SK-N-SH (cell line): ENCODE results near the gene NPRL2. TPM values are rescaled to one million over a fixed set of nuclear protein-coding genes. Genes with fewer than 3 reads are reported as not detected.

Source experiments
- CTCF ChIA-PET: fragments of 300-600, 350-600 bp; formaldehyde crosslinking; extraction: SDS; loops from one replicate; lab custom pipeline; 2021; lab: Yijun Ruan, JAX
- POLR2A ChIA-PET: fragments of 350-600 bp; sonication (Branson Sonifier 250); formaldehyde crosslinking; extraction: SDS; loops from one replicate; lab custom pipeline; 2020; ENCODE audit warnings: antibody characterized with exemption, inconsistent platforms; lab: Yijun Ruan, JAX
- DNase-seq: peaks from one replicate; pipeline ENCODE4 v3.0.0; 2012
- H2AFZ ChIP-seq: fragments of 200-600 bp; sonication (generic); 2 replicates; pipeline ENCODE4 v1.8.1; 2016; ENCODE audit warnings: antibody characterized with exemption, mild to moderate bottlenecking, low read depth
- H3F3A ChIP-seq: fragments of 200-600 bp; sonication (generic); replicated peaks from 2 replicates; pipeline ENCODE3; 2016; ENCODE audit warnings: antibody characterized with exemption, mild to moderate bottlenecking; ENCODE audit not compliant: insufficient read depth
- H3K27ac ChIP-seq, 2 experiments: fragments of 200-500 bp in 1 of 2; fragments of 200-600 bp in 1 of 2; sonication (Bioruptor generic) in 1 of 2; sonication (generic), shearing (Covaris generic) in 1 of 2; 2 replicates each; pipeline versions ENCODE4 v1.5.1 to v1.6.1; 2014 to 2016; ENCODE audit warnings: low read depth in 2 of 2, inconsistent platforms in 1 of 2, low read length in 1 of 2, mild to moderate bottlenecking in 1 of 2, mixed read lengths in 1 of 2
- H3K27me3 ChIP-seq: fragments of 200-600 bp; sonication (generic), shearing (Covaris generic); 2 replicates; pipeline ENCODE4 v1.6.1; 2016; ENCODE audit warnings: mixed run types; ENCODE audit not compliant: insufficient read depth
- H3K36me3 ChIP-seq, 2 experiments: fragments of 200-500 bp in 1 of 2; fragments of 200-600 bp in 1 of 2; sonication (Bioruptor generic) in 1 of 2; sonication (generic) in 1 of 2; replicated peaks in 1 of 2; 2 replicates each; pipeline versions ENCODE3 to v1.5.1; 2014 to 2016; ENCODE audit warnings: low read length in 1 of 2, mild to moderate bottlenecking in 1 of 2; ENCODE audit not compliant: insufficient read depth in 2 of 2, control insufficient read depth in 1 of 2
- H3K4me1 ChIP-seq, 2 experiments: fragments of 200-500 bp in 1 of 2; fragments of 200-600 bp in 1 of 2; sonication (Bioruptor generic) in 1 of 2; sonication (generic), shearing (Covaris generic) in 1 of 2; 2 replicates each; pipeline versions ENCODE4 v1.5.1 to v1.6.1; 2014 to 2016; ENCODE audit warnings: low read depth in 1 of 2, low read length in 1 of 2, mixed run types in 1 of 2; ENCODE audit not compliant: insufficient read depth in 2 of 2, control insufficient read depth in 1 of 2
- H3K4me2 ChIP-seq: fragments of 200-600 bp; sonication (generic), shearing (Covaris generic); 2 replicates; pipeline ENCODE4 v1.6.1; 2017; ENCODE audit warnings: mixed run types
- H3K4me3 ChIP-seq, 2 experiments: fragments of 200-500 bp in 1 of 2; fragments of 200-600 bp in 1 of 2; sonication (Bioruptor generic) in 1 of 2; sonication (generic), shearing (Covaris generic) in 1 of 2; 2 replicates each; pipeline versions ENCODE4 v1.5.1 to v1.8.1; 2014 to 2016; ENCODE audit warnings: low read depth in 2 of 2, inconsistent platforms in 1 of 2, low read length in 1 of 2, mild to moderate bottlenecking in 1 of 2, mixed read lengths in 1 of 2, moderate library complexity in 1 of 2
- H3K79me2 ChIP-seq: fragments of 200-600 bp; sonication (generic); 2 replicates; pipeline ENCODE4 v1.8.1; 2017; ENCODE audit warnings: mild to moderate bottlenecking; ENCODE audit not compliant: insufficient read depth
- H3K9ac ChIP-seq: fragments of 200-600 bp; sonication (generic); 2 replicates; pipeline ENCODE4 v1.6.1; 2017; ENCODE audit warnings: mixed run types
- H3K9me2 ChIP-seq: fragments of 200-600 bp; sonication (generic); 2 replicates; pipeline ENCODE4 v1.6.1; 2017; ENCODE audit warnings: mixed run types
- H3K9me3 ChIP-seq: fragments of 200-600 bp; sonication (generic); 2 replicates; pipeline ENCODE4 v1.6.1; 2017; ENCODE audit warnings: mixed run types, mild to moderate bottlenecking, moderate library complexity
- H4K20me1 ChIP-seq: fragments of 200-600 bp; sonication (generic); 2 replicates; pipeline ENCODE4 v1.6.1; 2017; ENCODE audit warnings: mild to moderate bottlenecking, mixed run types; ENCODE audit not compliant: insufficient read depth
- CHD2 ChIP-seq: fragments of 150-350 bp; IDR thresholded peaks from 2 replicates; pipeline ENCODE4 v1.6.1; 2018; ENCODE audit warnings: low read length; ENCODE audit not compliant: partially characterized antibody
- EZH2phosphoT487 ChIP-seq: fragments of 200-600 bp; sonication (generic); IDR thresholded peaks from 2 replicates; pipeline ENCODE4 v1.6.1; 2017; ENCODE audit warnings: low read depth, mixed run types, mild to moderate bottlenecking, antibody characterized with exemption, moderate library complexity, borderline replicate concordance
- FOSL2 ChIP-seq: IDR thresholded peaks from 2 replicates; pipeline ENCODE4 v1.4.0; 2012; ENCODE audit warnings: low read depth, mild to moderate bottlenecking, moderate library complexity, borderline replicate concordance
- FOXM1 ChIP-seq: IDR thresholded peaks from 2 replicates; pipeline ENCODE4 v1.4.0; 2012; ENCODE audit warnings: low read depth, mild to moderate bottlenecking
- GATA2 ChIP-seq: sonication (generic); formaldehyde crosslinking; IDR thresholded peaks from 2 replicates; pipeline ENCODE4 v1.5.0; 2020; ENCODE audit warnings: mild to moderate bottlenecking, missing genetic modification reagents
- JUND ChIP-seq: IDR thresholded peaks from 2 replicates; pipeline ENCODE4 v1.4.0; 2012
- MEF2A ChIP-seq: IDR thresholded peaks from 2 replicates; pipeline ENCODE4 v1.4.0; 2012; ENCODE audit warnings: low read depth, borderline replicate concordance
- NRF1 ChIP-seq: IDR thresholded peaks from 2 replicates; pipeline ENCODE4 v1.6.1; 2012; ENCODE audit warnings: low read depth, mild to moderate bottlenecking, low read length
- RCOR1 ChIP-seq: fragments of 150-350 bp; IDR thresholded peaks from 2 replicates; pipeline ENCODE4 v1.6.1; 2017; ENCODE audit warnings: antibody characterized with exemption, low read length
- RFX5 ChIP-seq: IDR thresholded peaks from 2 replicates; pipeline ENCODE4 v1.6.1; 2012; ENCODE audit warnings: mild to moderate bottlenecking, improper control_type of control experiment, low read length
- RXRA ChIP-seq: IDR thresholded peaks from 2 replicates; pipeline ENCODE4 v1.4.0; 2012; ENCODE audit warnings: low read depth, mild to moderate bottlenecking, borderline replicate concordance
- SIN3A ChIP-seq: IDR thresholded peaks from 2 replicates; pipeline ENCODE4 v1.6.1; 2012; ENCODE audit warnings: low read depth, mild to moderate bottlenecking, low read length, moderate library complexity, borderline replicate concordance
- TAF1 ChIP-seq: IDR thresholded peaks from 2 replicates; pipeline ENCODE4 v1.6.1; 2012; ENCODE audit warnings: low read depth, mild to moderate bottlenecking, low read length, moderate library complexity, borderline replicate concordance
- TCF12 ChIP-seq: IDR thresholded peaks from 2 replicates; pipeline ENCODE4 v1.4.0; 2012
- WGBS: methylation state at CpG from one replicate; pipeline ENCODE4 v1.1.6; 2017; ENCODE audit warnings: low lambda C conversion rate; 5-methylcytosine and 5-hydroxymethylcytosine counted together
- polyA plus RNA-seq, 3 experiments: library from polyadenylated mRNA; depleted of rRNA; stranded (reverse); fragments of >200 nt; gene quantifications; 2 replicates each; pipeline ENCODE4 v1.2.3, GENCODE V29; 2012
- TF ChIP-seq, protein P1 (sequence below): IDR thresholded peaks from 2 replicates; pipeline ENCODE4 v1.4.0; 2012; ENCODE audit warnings: low read depth, borderline replicate concordance
- TF ChIP-seq, protein P2 (sequence below): IDR thresholded peaks from 2 replicates; pipeline ENCODE4; 2012
- TF ChIP-seq, protein P3 (sequence below): fragments of 200-600 bp; sonication (generic); IDR thresholded peaks from 2 replicates; pipeline ENCODE4 v1.6.1; 2017; ENCODE audit warnings: antibody characterized with exemption, mild to moderate bottlenecking, moderate library complexity
- TF ChIP-seq, protein P4 (sequence below): fragments of 150-350 bp; IDR thresholded peaks from 2 replicates; pipeline ENCODE4 v1.6.1; 2016; ENCODE audit warnings: mild to moderate bottlenecking, low read depth, low read length

Gene NPRL2
- polyA plus RNA-seq, 1 of the 3 experiments (the other 2 are of a cell fraction): 43.6 TPM

GRCh38 chr3:50316657-50317242 is 33.8 kb downstream of the NPRL2 start:
- TF ChIP-seq EZH2phosphoT487 (no peak), RFX5 (no peak), JUND (no peak), NRF1 (no peak), FOXM1 (no peak), RXRA (no peak), GATA2 (CRISPR knock-in tag) (no peak), MEF2A (no peak), CHD2 (no peak), RCOR1 (no peak), TCF12 (no peak), FOSL2 (no peak), SIN3A (no peak), TAF1 (no peak)
- TF ChIP-seq, protein P1, sequence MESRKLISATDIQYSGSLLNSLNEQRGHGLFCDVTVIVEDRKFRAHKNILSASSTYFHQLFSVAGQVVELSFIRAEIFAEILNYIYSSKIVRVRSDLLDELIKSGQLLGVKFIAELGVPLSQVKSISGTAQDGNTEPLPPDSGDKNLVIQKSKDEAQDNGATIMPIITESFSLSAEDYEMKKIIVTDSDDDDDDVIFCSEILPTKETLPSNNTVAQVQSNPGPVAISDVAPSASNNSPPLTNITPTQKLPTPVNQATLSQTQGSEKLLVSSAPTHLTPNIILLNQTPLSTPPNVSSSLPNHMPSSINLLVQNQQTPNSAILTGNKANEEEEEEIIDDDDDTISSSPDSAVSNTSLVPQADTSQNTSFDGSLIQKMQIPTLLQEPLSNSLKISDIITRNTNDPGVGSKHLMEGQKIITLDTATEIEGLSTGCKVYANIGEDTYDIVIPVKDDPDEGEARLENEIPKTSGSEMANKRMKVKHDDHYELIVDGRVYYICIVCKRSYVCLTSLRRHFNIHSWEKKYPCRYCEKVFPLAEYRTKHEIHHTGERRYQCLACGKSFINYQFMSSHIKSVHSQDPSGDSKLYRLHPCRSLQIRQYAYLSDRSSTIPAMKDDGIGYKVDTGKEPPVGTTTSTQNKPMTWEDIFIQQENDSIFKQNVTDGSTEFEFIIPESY: no peak
- TF ChIP-seq, protein P2, sequence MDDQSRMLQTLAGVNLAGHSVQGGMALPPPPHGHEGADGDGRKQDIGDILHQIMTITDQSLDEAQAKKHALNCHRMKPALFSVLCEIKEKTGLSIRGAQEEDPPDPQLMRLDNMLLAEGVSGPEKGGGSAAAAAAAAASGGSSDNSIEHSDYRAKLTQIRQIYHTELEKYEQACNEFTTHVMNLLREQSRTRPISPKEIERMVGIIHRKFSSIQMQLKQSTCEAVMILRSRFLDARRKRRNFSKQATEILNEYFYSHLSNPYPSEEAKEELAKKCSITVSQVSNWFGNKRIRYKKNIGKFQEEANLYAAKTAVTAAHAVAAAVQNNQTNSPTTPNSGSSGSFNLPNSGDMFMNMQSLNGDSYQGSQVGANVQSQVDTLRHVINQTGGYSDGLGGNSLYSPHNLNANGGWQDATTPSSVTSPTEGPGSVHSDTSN: no peak
- TF ChIP-seq, protein P3, sequence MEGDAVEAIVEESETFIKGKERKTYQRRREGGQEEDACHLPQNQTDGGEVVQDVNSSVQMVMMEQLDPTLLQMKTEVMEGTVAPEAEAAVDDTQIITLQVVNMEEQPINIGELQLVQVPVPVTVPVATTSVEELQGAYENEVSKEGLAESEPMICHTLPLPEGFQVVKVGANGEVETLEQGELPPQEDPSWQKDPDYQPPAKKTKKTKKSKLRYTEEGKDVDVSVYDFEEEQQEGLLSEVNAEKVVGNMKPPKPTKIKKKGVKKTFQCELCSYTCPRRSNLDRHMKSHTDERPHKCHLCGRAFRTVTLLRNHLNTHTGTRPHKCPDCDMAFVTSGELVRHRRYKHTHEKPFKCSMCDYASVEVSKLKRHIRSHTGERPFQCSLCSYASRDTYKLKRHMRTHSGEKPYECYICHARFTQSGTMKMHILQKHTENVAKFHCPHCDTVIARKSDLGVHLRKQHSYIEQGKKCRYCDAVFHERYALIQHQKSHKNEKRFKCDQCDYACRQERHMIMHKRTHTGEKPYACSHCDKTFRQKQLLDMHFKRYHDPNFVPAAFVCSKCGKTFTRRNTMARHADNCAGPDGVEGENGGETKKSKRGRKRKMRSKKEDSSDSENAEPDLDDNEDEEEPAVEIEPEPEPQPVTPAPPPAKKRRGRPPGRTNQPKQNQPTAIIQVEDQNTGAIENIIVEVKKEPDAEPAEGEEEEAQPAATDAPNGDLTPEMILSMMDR: no peak
- TF ChIP-seq, protein P4, sequence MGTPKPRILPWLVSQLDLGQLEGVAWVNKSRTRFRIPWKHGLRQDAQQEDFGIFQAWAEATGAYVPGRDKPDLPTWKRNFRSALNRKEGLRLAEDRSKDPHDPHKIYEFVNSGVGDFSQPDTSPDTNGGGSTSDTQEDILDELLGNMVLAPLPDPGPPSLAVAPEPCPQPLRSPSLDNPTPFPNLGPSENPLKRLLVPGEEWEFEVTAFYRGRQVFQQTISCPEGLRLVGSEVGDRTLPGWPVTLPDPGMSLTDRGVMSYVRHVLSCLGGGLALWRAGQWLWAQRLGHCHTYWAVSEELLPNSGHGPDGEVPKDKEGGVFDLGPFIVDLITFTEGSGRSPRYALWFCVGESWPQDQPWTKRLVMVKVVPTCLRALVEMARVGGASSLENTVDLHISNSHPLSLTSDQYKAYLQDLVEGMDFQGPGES: no peak
- H3K27me3 ChIP-seq: no peaks in the 10 kb centered on the region
- no peaks in the 10 kb centered on the region for H3K9me3 ChIP-seq
- peaks cover 0 to 29% of the 10 kb centered on the region in 2 experiments; a peak in 2 of 4 replicates for H3K4me1 ChIP-seq
- H3K4me3 ChIP-seq: no peak overlapping the region
- no peaks in the 10 kb centered on the region for H4K20me1 ChIP-seq
- 0 out of 2 replicates have a peak overlapping the region, but pooled peaks have one; percentile 11 for H3K4me2 ChIP-seq
- H3K9ac ChIP-seq: no peak overlapping the region
- ChIA-PET CTCF (interaction anchor here (1.4 to 5.9 kb wide), 2 partner anchors 10 to 15 kb away, joined by 4 to 45 read pairs; partner anchors contain the start of genes HYAL1, HYAL3 and NAA80), POLR2A (no interaction called here)
- DNase-seq: no peak
- H3K27ac ChIP-seq: no peak overlapping the region
- 64% methylated on average over 3 of the region's 9 CpGs for WGBS
- H3K36me3 ChIP-seq: peaks cover 15 to 30% of the 10 kb centered on the region in 2 experiments
- H2AFZ ChIP-seq: no peak overlapping the region
- H3K9me2 ChIP-seq: no peaks in the 10 kb centered on the region
- peaks cover 9% of the 10 kb centered on the region for H3F3A ChIP-seq
- peaks cover 39% of the 10 kb centered on the region for H3K79me2 ChIP-seq
